Upper lobe of right lung (tissue), 1 donor: ENCODE data around the gene TMEM178B. TPM values are rescaled to one million over a fixed set of nuclear protein-coding genes. Genes with fewer than 3 reads are reported as not detected.

Experiments used
- ATAC-seq: fragments of 200-7000 bp; cut with Tn5 transposase; one replicate; pipeline ENCODE4 v1.9.1; 2020; ENCODE audit warnings: mild to moderate bottlenecking, moderate library complexity
- DNase-seq: peaks from one replicate; pipeline ENCODE4 v3.0.0-alpha.2; 2020
- H3K27ac ChIP-seq: fragments of 200-600 bp; one replicate; pipeline ENCODE4 v1.8.0; 2022
- H3K27me3 ChIP-seq: fragments of 200-600 bp; one replicate; pipeline ENCODE4 v1.8.0; 2022; ENCODE audit warnings: mild to moderate bottlenecking
- H3K36me3 ChIP-seq: fragments of 200-600 bp; one replicate; pipeline ENCODE4 v1.8.0; 2022
- H3K4me1 ChIP-seq: fragments of 200-600 bp; one replicate; pipeline ENCODE4 v1.8.0; 2022
- H3K4me3 ChIP-seq: fragments of 200-600 bp; one replicate; pipeline ENCODE4 v1.8.0; 2022; ENCODE audit warnings: mild to moderate bottlenecking
- H3K9me3 ChIP-seq: fragments of 200-600 bp; one replicate; pipeline ENCODE4 v1.8.0; 2022
- CTCF ChIP-seq: fragments of 200-600 bp; IDR thresholded peaks from one replicate; pipeline ENCODE4 v1.8.0; 2022; ENCODE audit warnings: antibody characterized with exemption
- intact Hi-C: fragments of 100-400 bp; cut with DNase I; formaldehyde crosslinking; loops from one replicate; pipeline ENCODE4 v1.11.0; 2022
- total RNA-seq: library from RNA; stranded (reverse); fragmentation: NEBNext Ultra II Directional; extraction: Animal tissue kit (Norgen Biotek cat#: 25700); gene quantifications from one replicate; pipeline ENCODE4 v1.2.1, GENCODE V29; 2021
- donor health status: DM: no; HTN: yes; CAD: no; lungs with severe emphysema.

TMEM178B gene
- total RNA-seq, 1 donor from 2014 or later, result 1.4 TPM

GRCh38 chr7:141133646-141134045, 59.8 kb downstream of the TMEM178B start:
- intact Hi-C loops, result no loop called here
- Histone ChIP-seq H3K27me3 (no peaks in the 10 kb centered on the region), H3K36me3 (no peaks in the 10 kb centered on the region), H3K9me3 (no peaks in the 10 kb centered on the region), H3K4me3 (no peak overlapping the region), H3K4me1 (no peaks in the 10 kb centered on the region), H3K27ac (no peak overlapping the region)
- no peak for DNase-seq
- no peak for ATAC-seq
- no peak for TF ChIP-seq CTCF

- H3K4me3 ChIP-seq, result no peak overlapping the region
- no peaks in the 10 kb centered on the region for H3K4me1 ChIP-seq
- no peak for DNase-seq
- H3K9me3 ChIP-seq, result no peaks in the 10 kb centered on the region
- intact Hi-C loops, result no loop called here
- no peaks in the 10 kb centered on the region for H3K36me3 ChIP-seq
- TF ChIP-seq CTCF, result no peak
- no peak for ATAC-seq
- H3K27me3 ChIP-seq, result no peaks in the 10 kb centered on the region
- H3K27ac ChIP-seq, result no peak overlapping the region
Observed at GRCh38 chr7:141142058-141142457, 68.2 kb downstream of the TMEM178B start.

- H3K36me3 ChIP-seq, result no peaks in the 10 kb centered on the region
- H3K4me1 ChIP-seq, result no peaks in the 10 kb centered on the region
- DNase-seq (no peak), ATAC-seq (no peak)
- TF ChIP-seq CTCF, result no peak
- H3K9me3 ChIP-seq, result no peaks in the 10 kb centered on the region
- no peak overlapping the region for H3K27ac ChIP-seq
- H3K27me3 ChIP-seq, result no peaks in the 10 kb centered on the region
- intact Hi-C loops, result no loop called here
- H3K4me3 ChIP-seq, result no peak overlapping the region
Observed at GRCh38 chr7:141144921-141145629, 71.2 kb downstream of the TMEM178B start.

- no peak for ATAC-seq
Observed at GRCh38 chr7:141145630-141145982, 71.7 kb downstream of the TMEM178B start.

GRCh38 chr7:141147482-141147881, 73.6 kb downstream of the TMEM178B start:
- Histone ChIP-seq H3K9me3 (no peaks in the 10 kb centered on the region), H3K27me3 (no peaks in the 10 kb centered on the region), H3K4me1 (no peaks in the 10 kb centered on the region), H3K27ac (no peak overlapping the region), H3K36me3 (no peaks in the 10 kb centered on the region), H3K4me3 (no peak overlapping the region)
- ATAC-seq, result no peak
- intact Hi-C loops, result no loop called here
- no peak for DNase-seq
- TF ChIP-seq CTCF, result no peak

More at GRCh38 chr7:141145630-141145982, 71.7 kb downstream of the TMEM178B start:
- H3K36me3 ChIP-seq, result no peaks in the 10 kb centered on the region
- H3K4me1 ChIP-seq, result no peaks in the 10 kb centered on the region
- TF ChIP-seq CTCF, result no peak
- DNase-seq, result no peak
- intact Hi-C loops, result no loop called here
- no peaks in the 10 kb centered on the region for H3K9me3 ChIP-seq
- no peak overlapping the region for H3K27ac ChIP-seq
- no peaks in the 10 kb centered on the region for H3K27me3 ChIP-seq
- no peak overlapping the region for H3K4me3 ChIP-seq

- Histone ChIP-seq H3K36me3 (no peaks in the 10 kb centered on the region), H3K27me3 (no peaks in the 10 kb centered on the region), H3K9me3 (no peaks in the 10 kb centered on the region), H3K27ac (no peak overlapping the region), H3K4me3 (no peak overlapping the region), H3K4me1 (no peaks in the 10 kb centered on the region)
- no peak for TF ChIP-seq CTCF
- ATAC-seq, result no peak
- no peak for DNase-seq
- intact Hi-C loops, result no loop called here
Observed at GRCh38 chr7:141150465-141150864, 76.6 kb downstream of the TMEM178B start.
